GM19455 (cell line): ENCODE data around the gene BMPR1A.
"Not testable (repeated sequence)": the region's sequence is repeated elsewhere in the genome, so short reads cannot be mapped to it uniquely, and the experiment has no call there.

Experiments
- ATAC-seq: cut with Tn5 transposase; IDR thresholded peaks from one replicate; pipeline ENCODE4 v1.9.1; 2021; ENCODE audit not compliant: unreplicated experiment

BMPR1A gene

DNA sequence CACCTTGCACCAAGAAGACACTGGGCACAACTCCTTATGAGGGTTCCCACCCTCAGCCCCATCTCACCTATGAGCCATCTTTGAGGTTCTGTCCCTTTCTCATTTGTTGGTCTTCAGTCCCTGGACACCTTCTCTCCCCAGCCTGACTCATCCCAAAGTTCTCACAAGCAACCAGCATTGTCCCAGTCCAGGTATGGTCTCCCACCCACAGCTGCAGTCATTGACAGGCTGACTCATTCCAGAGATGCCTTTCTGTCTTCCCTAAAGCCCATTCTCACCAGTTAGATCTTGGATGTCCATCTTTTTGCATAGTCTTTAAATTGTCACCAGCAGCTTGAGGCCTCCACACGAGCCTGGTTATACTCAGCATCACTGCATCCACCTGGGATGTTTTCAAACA is 26.7 kb upstream of the BMPR1A start:
- no peak for ATAC-seq

GRCh38 chr10:86730227-86730626 is 26.2 kb upstream of the BMPR1A start:
- ATAC-seq = no peak

GRCh38 chr10:86732771-86733170 is 23.6 kb upstream of the BMPR1A start:
- no peak for ATAC-seq

DNA sequence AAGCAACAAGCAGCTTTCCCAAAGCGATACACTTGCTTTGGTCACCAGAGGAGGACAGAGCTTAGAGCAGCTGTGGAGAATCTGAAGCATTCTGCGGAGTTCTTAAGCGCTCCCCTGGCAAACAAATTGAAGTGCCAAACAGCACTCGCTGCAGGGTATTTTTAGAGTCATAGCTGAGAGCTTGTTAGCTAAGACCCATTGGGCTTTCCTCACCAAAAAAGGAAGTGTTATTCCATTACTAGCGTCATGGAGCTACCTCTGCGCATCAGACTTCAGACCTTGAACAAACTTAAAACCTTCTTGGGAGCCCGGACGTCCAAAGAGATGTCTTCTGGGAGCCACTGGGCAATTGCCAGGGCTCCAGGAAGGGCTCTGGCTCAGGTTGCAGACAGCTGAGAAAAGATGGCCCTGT is 23.2 kb upstream of the BMPR1A start:
- no peak for ATAC-seq

- no peak for ATAC-seq
Observed at GRCh38 chr10:86734207-86734988, 22.0 kb upstream of the BMPR1A start.

DNA sequence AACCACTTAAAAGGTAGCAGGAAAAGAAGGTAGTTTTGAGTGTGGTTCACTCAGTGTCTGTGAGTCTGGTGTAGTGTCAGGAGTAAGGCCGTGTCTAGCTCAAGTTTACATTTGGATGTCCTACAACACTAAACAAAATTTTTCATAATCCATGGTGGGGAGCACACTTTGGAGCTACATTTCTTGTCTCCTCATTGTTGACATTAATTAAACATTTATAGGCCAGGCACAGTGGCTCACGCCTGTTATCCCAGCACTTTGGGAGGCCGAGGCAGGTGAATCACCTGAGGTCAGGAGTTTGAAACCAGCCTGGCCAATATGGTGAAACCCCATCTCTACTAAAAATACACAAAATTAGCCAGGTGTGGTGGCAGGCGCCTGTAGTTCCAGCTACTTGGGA is 21.1 kb upstream of the BMPR1A start:
- not testable (repeated sequence) for ATAC-seq

- ATAC-seq = no peak
Observed at GRCh38 chr10:86742230-86742629, 14.2 kb upstream of the BMPR1A start.

GRCh38 chr10:86744067-86744725 is 12.2 kb upstream of the BMPR1A start:
- no peak for ATAC-seq

GRCh38 chr10:86747796-86748581 is 8.4 kb upstream of the BMPR1A start:
- no peak for ATAC-seq

DNA sequence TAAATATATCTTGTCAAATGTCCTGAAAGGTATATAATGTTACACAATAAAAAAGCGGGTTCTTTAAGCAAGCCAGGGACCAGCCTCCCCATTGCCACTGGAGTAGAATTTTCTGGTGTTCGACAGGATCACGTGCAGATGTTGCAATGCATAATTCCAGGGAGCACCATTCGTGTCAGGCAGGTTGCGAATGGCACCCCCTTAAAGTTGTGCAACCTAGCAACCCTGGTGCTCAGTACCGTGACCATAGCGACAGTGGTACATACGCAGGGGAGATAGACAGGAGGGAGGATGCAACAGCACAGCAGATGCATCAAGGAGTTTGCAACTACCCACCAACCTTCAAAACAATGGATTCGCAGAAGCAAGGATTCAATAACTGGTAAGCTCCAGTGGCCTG is 6.6 kb upstream of the BMPR1A start:
- ATAC-seq = no peak

GRCh38 chr10:86751477-86751876 is 4.9 kb upstream of the BMPR1A start:
- no peak for ATAC-seq

- ATAC-seq = no peak
Observed at GRCh38 chr10:86752311-86752710, 4.1 kb upstream of the BMPR1A start.

GRCh38 chr10:86753051-86753450 is 3.4 kb upstream of the BMPR1A start:
- ATAC-seq = no peak

- no peak for ATAC-seq
Observed at GRCh38 chr10:86753638-86754434, 2.6 kb upstream of the BMPR1A start.

DNA sequence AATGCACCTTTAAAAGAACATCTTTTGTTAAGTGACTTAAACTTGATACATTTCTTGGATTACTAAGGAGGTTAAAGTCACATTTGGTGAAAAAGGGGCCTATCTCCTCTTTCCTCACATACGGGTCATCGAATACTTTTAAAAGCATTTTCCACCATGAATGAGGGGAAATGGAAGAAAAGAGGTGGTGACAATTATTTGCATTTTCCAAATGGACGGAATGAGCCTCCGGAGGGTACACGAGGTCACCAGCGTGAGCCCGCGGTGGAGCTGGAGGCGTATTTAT is 1.0 kb upstream of the BMPR1A start:
- ATAC-seq = no peak

- ATAC-seq = peak; percentile 65
Observed at GRCh38 chr10:86755740-86756510, 494 bp upstream of the BMPR1A start.

DNA sequence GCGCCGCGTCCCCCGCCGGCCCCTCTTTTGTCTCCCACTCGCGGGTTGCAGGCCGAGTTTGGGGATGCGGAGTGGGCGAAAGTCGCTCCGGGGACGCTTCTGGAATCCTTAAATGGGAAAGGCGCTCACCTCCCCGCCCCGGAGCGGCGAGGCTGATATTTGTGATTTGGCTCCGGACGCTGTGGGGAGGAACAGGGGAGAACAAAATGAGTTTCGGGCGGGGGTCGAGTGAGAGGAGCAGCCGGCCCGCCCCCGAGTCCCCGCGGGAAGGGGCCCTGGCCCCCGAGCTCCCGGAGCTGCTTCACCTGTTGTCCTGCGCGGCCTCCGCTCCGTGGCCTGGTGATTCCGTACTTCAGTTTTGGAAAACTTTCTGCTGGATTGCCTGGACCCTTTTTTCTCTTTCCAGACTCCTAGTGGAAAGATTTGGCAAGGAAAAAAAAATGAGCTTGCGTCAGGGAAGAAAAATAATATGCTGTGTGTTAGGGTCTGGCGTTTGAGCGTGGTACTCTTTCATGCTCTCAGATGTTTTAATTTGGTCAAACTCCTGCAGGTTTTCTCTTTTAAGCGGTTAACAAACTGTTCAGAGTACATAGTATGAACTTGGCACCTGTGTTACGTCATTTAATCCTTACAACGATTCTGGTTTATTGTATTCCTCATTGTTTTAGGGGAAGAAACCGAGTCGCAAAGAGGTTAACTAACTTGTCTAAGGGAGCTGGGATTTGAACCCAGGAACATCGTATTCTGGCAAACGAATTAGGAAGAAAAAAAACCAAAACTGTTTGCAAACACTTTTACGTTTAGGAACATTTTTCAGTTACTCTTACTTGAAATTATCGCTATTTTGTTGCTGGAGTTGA is 924 bp downstream of the BMPR1A start:
- ATAC-seq = peak; percentile 4

GRCh38 chr10:86758189-86759072 is 2.0 kb downstream of the BMPR1A start:
- ATAC-seq = no peak
